Measurements from ENCODE around the gene NAB2.
A peak's percentile ranks its signal among the peaks of the same experiment; 100 is the strongest.
"Not testable (repeated sequence)": the region's sequence is repeated elsewhere in the genome, so short reads cannot be mapped to it uniquely, and the experiment has no call there.

NAB2 gene

GRCh38 chr12:57116580-57117281 lies 27.8 kb downstream of the NAB2 start:
- no peak for DNase-seq

- no peak for DNase-seq
Observed at GRCh38 chr12:57118711-57119271, 29.9 kb downstream of the NAB2 start.

- DNase-seq: no peak
Observed at GRCh38 chr12:57119294-57120085, 30.6 kb downstream of the NAB2 start.

GRCh38 chr12:57120718-57121117 lies 31.8 kb downstream of the NAB2 start:
- not testable (repeated sequence) for DNase-seq

GRCh38 chr12:57123813-57124212 lies 34.9 kb downstream of the NAB2 start:
- DNase-seq: no peak

- peak; percentile 68 for DNase-seq
Observed at GRCh38 chr12:57124261-57124877, 35.5 kb downstream of the NAB2 start.

- DNase-seq: no peak
Observed at GRCh38 chr12:57126061-57126460, 37.1 kb downstream of the NAB2 start.

GRCh38 chr12:57126561-57126960 lies 37.6 kb downstream of the NAB2 start:
- no peak for DNase-seq

- no peak for DNase-seq
Observed at GRCh38 chr12:57127101-57127725, 38.3 kb downstream of the NAB2 start.

GRCh38 chr12:57127726-57128518 lies 39.0 kb downstream of the NAB2 start, which contains the start of gene LRP1:
Gene LRP1, plus strand, starts transcription at chr12:57128483. Its CDS starts 482 bp downstream, at chr12:57128965.
- DNase-seq: peak; percentile 86

- DNase-seq: no peak
Observed at GRCh38 chr12:57128519-57129247, 39.8 kb downstream of the NAB2 start.

GRCh38 chr12:57129321-57129842 lies 40.5 kb downstream of the NAB2 start:
- no peak for DNase-seq

GRCh38 chr12:57129889-57130288 lies 41.0 kb downstream of the NAB2 start:
- DNase-seq: no peak

- no peak for DNase-seq
Observed at GRCh38 chr12:57130941-57131340, 42.0 kb downstream of the NAB2 start.

GRCh38 chr12:57131896-57132744 lies 43.2 kb downstream of the NAB2 start:
- DNase-seq: no peak

- no peak for DNase-seq
Observed at GRCh38 chr12:57133013-57133569, 44.2 kb downstream of the NAB2 start.

GRCh38 chr12:57133916-57134315 lies 45.0 kb downstream of the NAB2 start:
- no peak for DNase-seq

- DNase-seq: no peak
Observed at GRCh38 chr12:57134949-57135348, 46.0 kb downstream of the NAB2 start.

GRCh38 chr12:57135527-57136326 lies 46.8 kb downstream of the NAB2 start:
- DNase-seq: no peak

All from NCI-H2107 (cell line).